H1 (cell line): Measurements from ENCODE around the gene TXLNB. TPM values are rescaled to one million over a fixed set of nuclear protein-coding genes. Genes with fewer than 3 reads are reported as not detected.

ENCODE experiments used
- CTCF ChIA-PET: fragments of 300-600 bp; sonication (Branson Sonifier 250); formaldehyde crosslinking; loops from one replicate; lab custom pipeline; 2021; ENCODE audit not compliant: partially characterized antibody; lab: Charles Lee
- POLR2A ChIA-PET: fragments of 300-600 bp; sonication (Branson Sonifier 250); formaldehyde crosslinking; loops from one replicate; lab custom pipeline; 2021; ENCODE audit warnings: inconsistent platforms; ENCODE audit not compliant: partially characterized antibody; lab: Charles Lee
- DNase-seq, 2 experiments: peaks; one replicate each; pipeline versions ENCODE4 v3.0.0 to v3.0.0-alpha.2; 2010 to 2022; ENCODE audit warnings: low spot score in 2 of 2, low read depth in 1 of 2, mixed read lengths in 1 of 2
- FAIRE-seq: peaks from 2 replicates; lab custom pipeline; 2011; peaks lifted over from hg19 to GRCh38; lab: Jason Lieb, UNC
- H2AFZ ChIP-seq: 2 replicates; pipeline ENCODE4 v1.8.1; 2012; ENCODE audit warnings: low read length, inconsistent platforms
- H2AK5ac ChIP-seq: 2 replicates; pipeline ENCODE4 v1.6.1; 2013; ENCODE audit warnings: low read depth, low read length
- H2BK120ac ChIP-seq: replicated peaks from 2 replicates; pipeline ENCODE3; 2013; ENCODE audit warnings: low read depth, low read length, inconsistent platforms
- H2BK12ac ChIP-seq: 2 replicates; pipeline ENCODE4 v1.6.1; 2013; ENCODE audit warnings: low read depth, low read length
- H2BK15ac ChIP-seq: 2 replicates; pipeline ENCODE4 v1.6.1; 2013; ENCODE audit warnings: low read length
- H2BK20ac ChIP-seq: 2 replicates; pipeline ENCODE4 v1.6.1; 2013; ENCODE audit warnings: low read length
- H2BK5ac ChIP-seq: 2 replicates; pipeline ENCODE4 v1.6.1; 2013; ENCODE audit warnings: low read depth, low read length
- H3K14ac ChIP-seq: 2 replicates; pipeline ENCODE4 v1.6.1; 2013; ENCODE audit warnings: inconsistent platforms; ENCODE audit not compliant: insufficient read length
- H3K18ac ChIP-seq: 2 replicates; pipeline ENCODE4 v1.6.1; 2013; ENCODE audit warnings: low read length; ENCODE audit errors: extremely low read depth
- H3K23ac ChIP-seq: 2 replicates; pipeline ENCODE4 v1.6.1; 2013; ENCODE audit warnings: inconsistent platforms; ENCODE audit not compliant: insufficient read length
- H3K23me2 ChIP-seq: 2 replicates; pipeline ENCODE4 v1.6.1; 2013; ENCODE audit warnings: low read depth, low read length
- H3K27ac ChIP-seq: 2 replicates; pipeline ENCODE4 v1.6.1; 2011; ENCODE audit warnings: low read depth, low read length, inconsistent platforms
- H3K27me3 ChIP-seq, 4 experiments: replicated peaks in 1 of 4; 1 replicate in 1 of 4; 2 replicates in 3 of 4; pipeline versions ENCODE4 v1.6.1 to v1.8.1; 2011 to 2013; ENCODE audit warnings: low read length in 3 of 4, mild to moderate bottlenecking in 3 of 4, inconsistent platforms in 2 of 4, mixed read lengths in 2 of 4, moderate library complexity in 1 of 4; ENCODE audit not compliant: control insufficient read depth in 3 of 4, insufficient read depth in 3 of 4; ENCODE audit errors: extremely low read depth in 1 of 4
- H3K36me3 ChIP-seq, 4 experiments: 2 replicates each; pipeline versions ENCODE4 v1.6.1 to v1.8.1; 2011 to 2013; ENCODE audit warnings: mild to moderate bottlenecking in 4 of 4, low read length in 3 of 4, moderate library complexity in 2 of 4, control low read depth in 1 of 4, inconsistent platforms in 1 of 4; ENCODE audit not compliant: insufficient read depth in 4 of 4, control insufficient read depth in 2 of 4
- H3K4ac ChIP-seq: replicated peaks from 2 replicates; pipeline ENCODE3; 2013; ENCODE audit warnings: low read length, low read depth, mixed read lengths, inconsistent platforms; ENCODE audit not compliant: insufficient read length
- H3K4me1 ChIP-seq, 4 experiments: replicated peaks in 1 of 4; 1 replicate in 1 of 4; 2 replicates in 3 of 4; pipeline versions ENCODE4 v1.6.1 to v1.8.1; 2011 to 2013; ENCODE audit warnings: low read length in 3 of 4, inconsistent platforms in 2 of 4, mixed read lengths in 1 of 4; ENCODE audit not compliant: insufficient read depth in 4 of 4, control insufficient read depth in 3 of 4
- H3K4me2 ChIP-seq, 2 experiments: 2 replicates each; pipeline versions ENCODE4 v1.6.1 to v1.8.1; 2011 to 2013; ENCODE audit warnings: low read depth in 2 of 2, low read length in 2 of 2, control low read depth in 1 of 2, inconsistent platforms in 1 of 2, mild to moderate bottlenecking in 1 of 2; ENCODE audit not compliant: insufficient read depth in 1 of 2
- H3K4me3 ChIP-seq, 4 experiments: fragments of 200-600, 300-600 bp in 1 of 4; sonication (generic), shearing (Covaris generic), sonication (Bioruptor Twin) in 1 of 4; 2 replicates each; pipeline versions ENCODE4 v1.5.1 to v1.8.1; 2011 to 2016; ENCODE audit warnings: low read length in 4 of 4, low read depth in 3 of 4, control low read depth in 2 of 4, inconsistent platforms in 2 of 4, mild to moderate bottlenecking in 2 of 4, mixed read lengths in 1 of 4, moderate library complexity in 1 of 4; ENCODE audit not compliant: insufficient read depth in 2 of 4; ENCODE audit errors: extremely low read depth in 1 of 4
- H3K56ac ChIP-seq: replicated peaks from 2 replicates; pipeline ENCODE3; 2013; ENCODE audit warnings: low read depth, mild to moderate bottlenecking, mixed read lengths, low read length, inconsistent platforms; ENCODE audit not compliant: insufficient read length
- H3K79me1 ChIP-seq: 2 replicates; pipeline ENCODE4 v1.6.1; 2013; ENCODE audit warnings: low read depth, low read length, control low read depth
- H3K79me2 ChIP-seq, 2 experiments: 2 replicates each; pipeline versions ENCODE4 v1.6.1 to v1.8.1; 2012 to 2013; ENCODE audit warnings: low read length in 2 of 2, mild to moderate bottlenecking in 2 of 2, inconsistent platforms in 1 of 2; ENCODE audit not compliant: insufficient read depth in 2 of 2, control insufficient read depth in 1 of 2
- H3K9ac ChIP-seq, 4 experiments: replicated peaks in 1 of 4; 1 replicate in 1 of 4; 2 replicates in 3 of 4; pipeline versions ENCODE4 v1.6.1 to v1.8.1; 2011 to 2013; ENCODE audit warnings: low read depth in 3 of 4, low read length in 3 of 4, control low read depth in 2 of 4, mild to moderate bottlenecking in 2 of 4, moderate library complexity in 2 of 4, inconsistent platforms in 1 of 4; ENCODE audit errors: extremely low read depth in 1 of 4
- H3K9me3 ChIP-seq, 2 experiments: 2 replicates each; pipeline versions ENCODE4 v1.6.1 to v1.8.1; 2012 to 2013; ENCODE audit warnings: mild to moderate bottlenecking in 2 of 2, moderate library complexity in 2 of 2, control low read depth in 1 of 2, inconsistent platforms in 1 of 2, low read depth in 1 of 2, low read length in 1 of 2, mixed read lengths in 1 of 2; ENCODE audit not compliant: insufficient read depth in 2 of 2
- H4K20me1 ChIP-seq, 2 experiments: replicated peaks in 1 of 2; 2 replicates each; pipeline versions ENCODE3 to v1.8.1; 2011 to 2013; ENCODE audit warnings: inconsistent platforms in 2 of 2, low read length in 2 of 2, mild to moderate bottlenecking in 1 of 2; ENCODE audit not compliant: insufficient read depth in 2 of 2, control insufficient read depth in 1 of 2
- H4K5ac ChIP-seq: 2 replicates; pipeline ENCODE4 v1.6.1; 2013; ENCODE audit warnings: low read length, low read depth, mixed read lengths, inconsistent platforms; ENCODE audit not compliant: insufficient read length
- H4K8ac ChIP-seq: 2 replicates; pipeline ENCODE4 v1.8.0; 2013; ENCODE audit warnings: mild to moderate bottlenecking, moderate library complexity, low read length, inconsistent platforms; ENCODE audit not compliant: insufficient read depth; ENCODE audit errors: extremely low read depth
- H4K91ac ChIP-seq: replicated peaks from 2 replicates; pipeline ENCODE3; 2013; ENCODE audit warnings: low read length, mixed read lengths, inconsistent platforms; ENCODE audit not compliant: insufficient read length
- CTBP2 ChIP-seq: IDR thresholded peaks from 2 replicates; pipeline ENCODE4 v1.7.0; 2011; ENCODE audit warnings: borderline replicate concordance, mild to moderate bottlenecking, moderate library complexity, mixed read lengths, low read length; ENCODE audit not compliant: insufficient read depth, insufficient read length
- HDAC2 ChIP-seq, 2 experiments: fragments of 300-600 bp in 1 of 2; sonication (generic) in 1 of 2; IDR thresholded peaks; 2 replicates each; pipeline ENCODE4 v1.6.1; 2011 to 2012; ENCODE audit warnings: low read depth in 2 of 2, low read length in 2 of 2, mild to moderate bottlenecking in 2 of 2, moderate library complexity in 2 of 2, borderline replicate concordance in 1 of 2, inconsistent platforms in 1 of 2
- TAF1 ChIP-seq: IDR thresholded peaks from 2 replicates; pipeline ENCODE4 v1.6.1; 2011; ENCODE audit warnings: mild to moderate bottlenecking, low read depth, low read length
- WGBS, 2 experiments: shearing (Covaris generic) in 1 of 2; methylation state at CpG; one replicate each; pipeline versions ENCODE4 v1.1.6 to v1.1.7; 2013 to 2015; ENCODE audit warnings: low lambda C conversion rate in 2 of 2, mixed read lengths in 2 of 2, inconsistent platforms in 1 of 2, low coverage in 1 of 2, missing lambda C conversion rate in 1 of 2; ENCODE audit not compliant: insufficient replicate concordance in 2 of 2, insufficient coverage in 1 of 2, insufficient read length in 1 of 2; ENCODE audit errors: extremely low coverage in 1 of 2, missing lambda C conversion rate in 1 of 2; 5-methylcytosine and 5-hydroxymethylcytosine counted together
- polyA plus RNA-seq, 7 experiments: library from polyadenylated mRNA; depleted of rRNA in 3 of 7; stranded (reverse) in 5 of 7; unstranded in 2 of 7; fragments of >200 nt in 5 of 7; fragments of 200-250 nt in 2 of 7; gene quantifications; 1 replicate in 5 of 7; 2 replicates in 1 of 7; 4 replicates in 1 of 7; pipeline versions ENCODE4 v1.2.1 to v1.2.3, GENCODE V29; 2011 to 2013; ENCODE audit warnings: missing spikeins in 2 of 7, mixed read lengths in 2 of 7
- total RNA-seq: library from RNA; stranded (reverse); fragmentation: NEBNext Ultra II Directional; extraction: Animal tissue kit (Norgen Biotek cat#: 25700); gene quantifications from 2 replicates; pipeline ENCODE4 v1.2.1, GENCODE V29; 2021

The TXLNB gene
- total and polyA plus RNA-seq, 2 of the 8 experiments (the other 6 are each of a cell fraction or from before 2014, with no cell fraction given) = 0.05 to 0.17 TPM

DNA sequence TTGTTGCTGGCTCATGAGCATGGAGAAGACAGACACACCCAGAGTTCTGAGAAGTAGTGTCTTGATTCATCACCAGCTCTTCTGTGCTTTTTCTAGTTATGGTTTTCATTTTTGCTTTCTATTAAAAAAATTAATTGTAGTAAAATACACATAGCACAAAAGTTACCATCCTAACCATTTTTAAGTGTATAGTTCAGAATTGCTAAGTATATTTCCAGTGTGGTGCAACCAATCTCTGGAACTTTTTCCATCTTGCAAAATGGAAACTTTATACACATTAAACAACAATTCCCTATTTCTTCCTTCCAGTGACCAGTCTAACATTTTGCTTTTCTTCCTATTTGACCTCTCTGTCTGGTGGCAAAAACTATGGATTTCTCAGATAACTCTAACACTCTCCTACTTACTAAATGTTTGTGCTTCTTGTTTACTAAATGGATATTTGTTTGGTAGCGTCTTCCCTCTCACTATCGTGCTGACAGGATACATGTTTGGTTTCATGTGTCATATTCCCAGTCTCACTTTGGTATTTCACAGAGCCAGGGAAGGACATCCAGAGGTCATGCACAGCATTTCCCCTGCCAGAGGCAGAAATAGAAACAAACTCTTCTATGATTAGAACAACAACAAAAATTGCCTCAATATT is 40.6 kb downstream of the TXLNB start:
- no peak overlapping the region for H2AK5ac ChIP-seq
- H3K56ac ChIP-seq = no peak overlapping the region
- no peak overlapping the region for H2BK15ac ChIP-seq
- no peaks in the 10 kb centered on the region for H3K9me3 ChIP-seq
- H3K9ac ChIP-seq = no peak overlapping the region
- no peak overlapping the region for H3K18ac ChIP-seq
- no peaks in the 10 kb centered on the region for H3K79me2 ChIP-seq
- no peaks in the 10 kb centered on the region for H3K79me1 ChIP-seq
- H3K4me2 ChIP-seq = no peak overlapping the region
- no peaks in the 10 kb centered on the region for H3K36me3 ChIP-seq
- H2BK20ac ChIP-seq = no peak overlapping the region
- H3K27ac ChIP-seq = no peak overlapping the region
- H2BK12ac ChIP-seq = no peak overlapping the region
- H2BK5ac ChIP-seq = no peak overlapping the region
- no peak overlapping the region for H4K5ac ChIP-seq
- DNase-seq (no peak), FAIRE-seq (no peak)
- WGBS, 2 experiments = 95% methylated on average over 2 of the region's 2 CpGs; no CpG with 5 or more reads in 1 of the 2 experiments
- POLR2A ChIA-PET = no interaction called here
- CTCF ChIA-PET = interaction anchor here (0.6 to 2.3 kb wide), 41 partner anchors 9 to 601 kb away, joined by 3 to 28 read pairs (median 4); partner anchors contain the start of gene TXLNB
- H2AFZ ChIP-seq = no peak overlapping the region
- no peak overlapping the region for H4K8ac ChIP-seq
- H3K23ac ChIP-seq = no peak overlapping the region
- no peak overlapping the region for H3K14ac ChIP-seq
- H3K23me2 ChIP-seq = no peaks in the 10 kb centered on the region
- H3K27me3 ChIP-seq = no peaks in the 10 kb centered on the region
- no peak overlapping the region for H3K4me3 ChIP-seq
- no peak overlapping the region for H4K91ac ChIP-seq
- no peak overlapping the region for H3K4ac ChIP-seq
- no peaks in the 10 kb centered on the region for H3K4me1 ChIP-seq
- no peaks in the 10 kb centered on the region for H4K20me1 ChIP-seq
- no peak overlapping the region for H2BK120ac ChIP-seq
- no peak for TF ChIP-seq HDAC2 (IDR thresholded peaks at IDR 0.05; ENCODE audit: borderline replicate concordance in 1 of 2, low read depth in 2 of 2, low read length in 2 of 2)
- no peak for TF ChIP-seq CTBP2
- TF ChIP-seq TAF1 = no peak
